Common myeloid progenitor, CD34-positive (primary cell): ENCODE data around the gene LTF.
"Not testable (repeated sequence)": the region's sequence is repeated elsewhere in the genome, so short reads cannot be mapped to it uniquely, and the experiment has no call there.

ENCODE experiments used
- CTCF ChIA-PET: fragments of 350-600 bp; sonication (Branson Sonifier 250); formaldehyde crosslinking; loops from one replicate; lab custom pipeline; 2021; ENCODE audit warnings: antibody characterized with exemption; lab: Charles Lee
- POLR2A ChIA-PET: fragments of 350-600 bp; sonication (Branson Sonifier 250); formaldehyde crosslinking; loops from one replicate; lab custom pipeline; 2021; ENCODE audit warnings: antibody characterized with exemption; lab: Charles Lee
- DNase-seq, 3 donors: peaks; one replicate each; pipeline versions ENCODE4 v3.0.0 to v3.0.0-alpha.2; 2013
- H3K27ac ChIP-seq, 2 experiments: 1 replicate in 1 of 2; 2 replicates in 1 of 2; pipeline ENCODE4 v1.7.0; 2013; ENCODE audit warnings: inconsistent platforms in 2 of 2, low read length in 2 of 2, mild to moderate bottlenecking in 2 of 2, low read depth in 1 of 2, moderate library complexity in 1 of 2; ENCODE audit not compliant: severe bottlenecking in 2 of 2, insufficient read depth in 1 of 2, poor library complexity in 1 of 2
- H3K27me3 ChIP-seq, 5 experiments: replicated peaks in 2 of 5; 1 replicate in 3 of 5; 2 replicates in 2 of 5; pipeline versions ENCODE4 v1.6.1 to v1.7.0; 2013; ENCODE audit warnings: low read length in 4 of 5, mild to moderate bottlenecking in 2 of 5, moderate library complexity in 2 of 5, inconsistent platforms in 1 of 5; ENCODE audit not compliant: insufficient read depth in 5 of 5, control insufficient read depth in 4 of 5
- H3K36me3 ChIP-seq, 4 experiments: 1 replicate in 2 of 4; 2 replicates in 2 of 4; pipeline versions ENCODE4 v1.6.1 to v1.7.0; 2013; ENCODE audit warnings: low read length in 3 of 4, control low read depth in 1 of 4, mild to moderate bottlenecking in 1 of 4; ENCODE audit not compliant: control insufficient read depth in 4 of 4, insufficient read depth in 4 of 4
- H3K4me1 ChIP-seq, 4 experiments: 1 replicate in 3 of 4; 2 replicates in 1 of 4; pipeline versions ENCODE4 v1.6.1 to v1.7.1; 2013; ENCODE audit warnings: low read length in 3 of 4, mild to moderate bottlenecking in 3 of 4, control low read depth in 1 of 4, inconsistent platforms in 1 of 4, moderate library complexity in 1 of 4; ENCODE audit not compliant: control insufficient read depth in 4 of 4, insufficient read depth in 4 of 4; ENCODE audit errors: control extremely low read depth in 1 of 4
- H3K4me3 ChIP-seq, 7 experiments: 1 replicate in 4 of 7; 2 replicates in 3 of 7; pipeline versions ENCODE4 v1.5.1 to v1.7.0; 2013; ENCODE audit warnings: mild to moderate bottlenecking in 7 of 7, low read length in 6 of 7, moderate library complexity in 6 of 7, inconsistent platforms in 2 of 7, low read depth in 2 of 7, control low read depth in 1 of 7; ENCODE audit not compliant: insufficient read depth in 4 of 7, control insufficient read depth in 1 of 7; ENCODE audit errors: extremely low read depth in 1 of 7
- H3K9me3 ChIP-seq, 5 experiments: 1 replicate in 4 of 5; 2 replicates in 1 of 5; pipeline versions ENCODE4 v1.6.1 to v1.7.1; 2013; ENCODE audit warnings: low read length in 4 of 5, mild to moderate bottlenecking in 2 of 5, inconsistent platforms in 1 of 5, low read depth in 1 of 5, moderate library complexity in 1 of 5; ENCODE audit not compliant: control insufficient read depth in 4 of 5, insufficient read depth in 2 of 5; ENCODE audit errors: control extremely low read depth in 1 of 5
- WGBS: methylation state at CpG from one replicate; pipeline ENCODE4 v1.1.5; 2013; ENCODE audit not compliant: insufficient coverage; 5-methylcytosine and 5-hydroxymethylcytosine counted together

Gene LTF

DNA sequence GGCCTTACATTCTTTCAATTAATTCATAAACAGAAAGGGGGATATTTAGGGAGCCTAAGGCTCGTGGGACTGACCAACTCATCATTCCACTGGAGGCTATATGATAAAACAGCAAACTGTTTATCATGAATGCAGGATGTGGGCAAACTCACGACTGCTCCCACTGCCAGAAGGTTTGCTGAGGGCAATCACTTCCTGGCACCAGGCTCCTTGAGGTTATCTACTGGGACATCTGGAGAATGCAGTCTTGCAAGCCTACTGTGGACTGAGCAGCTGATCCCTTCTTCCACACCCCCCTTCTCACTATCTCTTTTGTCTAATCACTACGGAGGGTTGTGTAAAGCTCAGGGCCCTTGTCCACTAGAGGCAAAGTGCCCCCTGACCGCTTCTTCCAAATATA is 31.6 kb downstream of the LTF start:
- CTCF ChIA-PET = interaction anchor here (1.0 kb wide), 2 partner anchors 11 to 13 kb away, joined by 3 read pairs; no protein-coding TSS in a partner anchor
- peaks cover 0 to 26% (median 0%) of the 10 kb centered on the region in 4 experiments for H3K4me1 ChIP-seq
- H3K27ac ChIP-seq, H3K4me3 ChIP-seq, H3K27me3 ChIP-seq, POLR2A ChIA-PET, H3K36me3 ChIP-seq: not testable (repeated sequence)
- 56% methylated on average over 4 of the region's 4 CpGs for WGBS
- peaks cover 0 to 11% (median 2%) of the 10 kb centered on the region in 5 experiments for H3K9me3 ChIP-seq
- DNase-seq = peak; percentile 47 to 86 (median 61)

DNA sequence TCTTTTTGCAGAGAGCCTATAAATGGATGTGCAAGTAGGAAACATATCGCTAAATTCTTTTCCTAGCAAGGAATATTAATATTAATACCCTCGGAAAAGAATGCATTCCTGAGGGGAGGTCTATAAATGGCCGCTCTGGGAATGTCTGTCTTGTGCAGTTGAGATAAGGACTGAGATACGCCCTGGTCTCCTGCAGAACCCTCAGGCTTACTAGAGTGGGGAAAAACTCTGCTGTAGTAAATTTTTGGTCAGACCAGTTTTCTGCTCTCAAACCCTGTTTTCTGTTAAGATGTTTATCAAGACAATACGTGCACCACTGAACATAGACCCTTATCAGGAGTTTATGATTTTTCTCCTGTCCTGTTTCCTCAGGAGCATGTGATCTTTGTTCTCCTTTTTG is 32.8 kb downstream of the LTF start:
- H3K36me3 ChIP-seq, DNase-seq, POLR2A ChIA-PET, H3K27me3 ChIP-seq, H3K4me3 ChIP-seq, H3K27ac ChIP-seq: not testable (repeated sequence)
- 100% methylated on average over 1 of the region's 5 CpGs for WGBS
- CTCF ChIA-PET = interaction anchor here (1.0 kb wide), 1 partner anchor 12 kb away, joined by 3 read pairs; no protein-coding TSS in a partner anchor
- H3K9me3 ChIP-seq = peaks cover 0 to 11% (median 2%) of the 10 kb centered on the region in 5 experiments
- H3K4me1 ChIP-seq = peaks cover 0 to 26% (median 0%) of the 10 kb centered on the region in 4 experiments

DNA sequence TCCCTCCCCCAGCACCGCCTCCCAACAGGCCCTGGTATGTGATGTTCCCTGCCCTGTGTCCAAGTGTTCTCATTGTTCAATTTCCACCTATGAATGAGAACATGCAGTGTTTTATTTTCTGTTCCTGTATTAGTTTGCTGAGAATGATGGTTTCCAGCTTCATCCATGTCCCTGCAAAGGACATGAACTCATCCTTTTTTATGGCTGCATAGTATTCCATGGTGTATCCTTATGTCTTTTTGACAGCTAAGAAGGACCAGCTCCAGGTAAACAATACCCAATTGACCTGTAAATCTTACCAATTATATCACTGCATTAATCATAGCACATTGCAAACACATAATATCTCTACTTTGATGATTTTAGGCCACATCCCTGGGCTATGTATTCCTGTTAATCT is 33.8 kb downstream of the LTF start:
- H3K27ac ChIP-seq, POLR2A ChIA-PET, DNase-seq, H3K4me3 ChIP-seq, H3K27me3 ChIP-seq, H3K36me3 ChIP-seq: not testable (repeated sequence)
- Histone ChIP-seq H3K9me3 (peaks cover 0 to 11% (median 3%) of the 10 kb centered on the region in 5 experiments), H3K4me1 (peaks cover 0 to 36% (median 6%) of the 10 kb centered on the region in 4 experiments)
- CTCF ChIA-PET = interaction anchor here (1.0 to 1.2 kb wide), 2 partner anchors 13 to 62 kb away, joined by 3 read pairs; no protein-coding TSS in a partner anchor
- no CpG with 5 or more reads among the region's 1 CpG for WGBS

DNA sequence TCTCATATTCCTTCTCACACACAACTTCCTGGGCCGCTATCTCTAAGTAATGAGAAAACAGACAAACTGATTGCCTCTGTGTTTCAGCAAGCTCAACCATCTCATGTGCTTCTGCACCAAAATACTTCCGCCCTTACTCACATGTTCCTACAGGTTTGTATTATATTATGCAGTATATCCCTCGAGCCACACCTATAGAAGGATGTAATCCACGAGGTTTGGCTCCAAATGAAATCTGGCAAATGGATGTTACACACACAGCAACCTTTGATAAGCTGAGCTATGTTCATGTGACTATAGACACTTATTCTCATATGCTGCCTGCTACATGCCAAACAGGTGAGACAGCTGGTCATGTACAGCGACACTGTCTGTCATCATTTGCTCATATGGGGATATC is 35.0 kb downstream of the LTF start:
- 100% methylated on average over 1 of the region's 5 CpGs for WGBS

DNA sequence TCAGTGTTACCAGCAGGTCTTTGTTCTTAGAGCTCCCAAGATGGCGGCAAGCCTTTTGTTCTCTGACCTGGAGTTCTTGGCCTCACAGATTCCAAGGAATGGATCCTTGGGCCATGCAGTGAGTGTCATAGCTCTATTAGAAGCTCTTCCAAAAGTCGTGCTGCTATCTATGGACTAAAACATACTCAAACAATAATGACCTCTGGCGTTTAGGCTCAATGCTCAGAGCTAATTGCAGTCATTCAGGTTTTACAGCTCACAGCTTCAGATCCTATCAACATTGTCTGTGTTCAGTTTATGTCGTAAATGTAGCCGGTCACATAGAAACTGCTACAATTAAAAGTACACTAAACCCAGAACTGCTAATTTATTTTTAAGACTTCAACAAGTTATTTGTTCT is 35.5 kb downstream of the LTF start:
- no peak overlapping the region for H3K4me3 ChIP-seq
- CTCF ChIA-PET = interaction anchor here (0.6 to 2.8 kb wide), 9 partner anchors 9 to 201 kb away, joined by 3 to 8 read pairs (median 3); partner anchors contain the start of genes CCR5AS and CCRL2

More for the DNA sequence above, 35.0 kb downstream of the LTF start:
- Histone ChIP-seq H3K4me1 (peaks cover 0 to 37% (median 6%) of the 10 kb centered on the region in 4 experiments), H3K36me3 (no peaks in the 10 kb centered on the region), H3K4me3 (no peak overlapping the region), H3K9me3 (peaks cover 0 to 11% (median 3%) of the 10 kb centered on the region in 5 experiments), H3K27me3 (no peaks in the 10 kb centered on the region), H3K27ac (no peak overlapping the region)
- CTCF ChIA-PET = interaction anchor here (0.6 to 2.8 kb wide), 8 partner anchors 8 to 75 kb away, joined by 3 to 8 read pairs (median 3); partner anchors contain the start of genes CCR5AS and CCRL2
- POLR2A ChIA-PET = no interaction called here
- DNase-seq = no peak

DNA sequence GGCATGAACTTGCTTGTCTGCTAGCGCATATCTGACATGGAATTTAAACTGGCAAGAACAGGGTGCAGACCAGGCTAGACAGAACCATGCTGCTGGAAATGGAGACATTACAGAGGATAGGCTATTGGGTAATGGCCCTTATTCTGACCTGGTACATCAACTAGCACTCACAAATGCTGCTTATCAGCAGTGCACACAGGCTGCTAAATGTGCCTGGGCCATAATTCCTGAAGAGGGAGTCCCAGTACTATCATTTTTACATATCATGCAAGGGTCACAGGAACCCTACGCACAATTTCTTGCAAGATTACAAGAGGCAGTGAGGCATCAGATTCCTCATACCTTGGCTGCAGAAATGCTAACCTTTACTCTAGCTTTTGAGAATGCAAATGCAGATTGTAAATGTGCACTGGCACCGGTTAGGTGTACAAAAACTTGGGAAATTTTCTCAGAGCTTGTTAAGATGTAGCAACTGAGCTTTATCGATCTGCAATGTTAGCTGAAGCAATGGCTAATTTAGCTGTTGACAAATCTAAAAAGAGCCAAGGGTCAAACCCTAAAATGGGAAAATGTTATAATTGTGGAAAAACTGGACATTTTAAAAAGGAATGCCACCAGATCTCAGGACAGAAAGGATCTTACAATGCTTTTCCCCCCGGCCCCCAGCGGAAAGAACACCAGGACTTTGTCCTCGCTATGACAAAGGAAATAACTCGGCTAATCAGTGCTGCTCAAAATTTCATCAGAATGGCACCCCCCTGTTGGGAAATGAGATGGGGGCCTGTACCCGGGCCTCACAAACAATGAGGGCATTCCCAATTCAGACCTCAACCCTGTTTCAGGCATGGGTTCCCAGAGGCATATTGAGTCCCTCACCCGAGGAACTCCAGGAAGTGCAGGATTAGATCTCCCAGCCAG is 36.5 kb downstream of the LTF start:
- 89% methylated on average over 10 of the region's 10 CpGs for WGBS
- Histone ChIP-seq H3K27me3 (no peaks in the 10 kb centered on the region), H3K4me3 (no peak overlapping the region), H3K4me1 (peaks cover 0 to 26% (median 6%) of the 10 kb centered on the region in 4 experiments), H3K27ac (no peak overlapping the region), H3K36me3 (no peaks in the 10 kb centered on the region), H3K9me3 (peaks cover 0 to 7% (median 3%) of the 10 kb centered on the region in 5 experiments)
- peak; percentile 40 to 63 (median 42) for DNase-seq
- ChIA-PET CTCF (interaction anchor here (0.9 to 2.8 kb wide), 8 partner anchors 12 to 202 kb away, joined by 3 to 8 read pairs (median 3); partner anchors contain the start of genes CCR5, CCR5AS and CCRL2), POLR2A (no interaction called here)

More for the DNA sequence above, 35.5 kb downstream of the LTF start:
- H3K27ac ChIP-seq = no peak overlapping the region
- WGBS = 98% methylated on average over 5 of the region's 5 CpGs
- H3K36me3 ChIP-seq = no peaks in the 10 kb centered on the region
- peaks cover 0 to 36% (median 6%) of the 10 kb centered on the region in 4 experiments for H3K4me1 ChIP-seq
- peaks cover 0 to 11% (median 3%) of the 10 kb centered on the region in 5 experiments for H3K9me3 ChIP-seq
- no peaks in the 10 kb centered on the region for H3K27me3 ChIP-seq
- no peak for DNase-seq
- POLR2A ChIA-PET = no interaction called here
